Measurements from ENCODE around the gene MAD1L1. TPM values are rescaled to one million over a fixed set of nuclear protein-coding genes. Genes with fewer than 3 reads are reported as not detected.

The MAD1L1 gene
- total RNA-seq, 1 experiment from 2014 or later: 38.5 TPM

- BruUV-seq (replicated peaks): no TSS peak
- no peak for DNase-seq (ENCODE audit: low read depth, low spot score)
- Histone ChIP-seq H3K9ac (ENCODE audit: low read length) (no peak overlapping the region), H3K27me3 (ENCODE audit: insufficient read depth, low read length) (no peaks in the 10 kb centered on the region), H3K36me3 (ENCODE audit: control insufficient read depth in 1 of 2, insufficient read depth in 2 of 2, low read length in 2 of 2) (no peaks in the 10 kb centered on the region), H3K4me3 (replicated peaks in 1 of 2; ENCODE audit: low read depth in 1 of 2, low read length in 2 of 2) (no peak overlapping the region), H3K9me3 (ENCODE audit: control insufficient read depth in 1 of 2, insufficient read depth in 1 of 2, low read depth in 1 of 2, low read length in 2 of 2) (no peaks in the 10 kb centered on the region), H2AFZ (ENCODE audit: low read depth, low read length, poor library complexity, severe bottlenecking) (no peak overlapping the region), H4K20me1 (ENCODE audit: insufficient read depth) (no peaks in the 10 kb centered on the region), H3K4me1 (ENCODE audit: control insufficient read depth in 1 of 2, insufficient read depth in 2 of 2, low read length in 2 of 2) (no peaks in the 10 kb centered on the region), H3K9me2 (ENCODE audit: insufficient read depth) (no peaks in the 10 kb centered on the region), H3K79me2 (ENCODE audit: insufficient read depth, low read length) (no peaks in the 10 kb centered on the region), H3K4me2 (ENCODE audit: low read length) (no peak overlapping the region), H3K27ac (ENCODE audit: low read depth, low read length) (no peak overlapping the region)
- ChIA-PET POLR2A (no interaction called here), RAD21 (ENCODE audit: low non-redundant PET in 1 of 2, low total read pairs in 2 of 2, uncharacterized antibody in 2 of 2, unreplicated experiment in 2 of 2) (no interaction called here), CTCF (no interaction called here)
- intact Hi-C loops (cut with micrococcal nuclease): loop anchor here (10.0 kb wide), 1 partner anchor 54 kb away; no protein-coding TSS in a partner anchor
- no peak for ATAC-seq
- TF ChIP-seq RAD21 (IDR thresholded peaks at IDR 0.05; ENCODE audit: low read depth): no peak
Measured at GRCh38 chr7:2078899-2079298, 153.8 kb downstream of the MAD1L1 start.

GRCh38 chr7:2076649-2077064 lies 156.1 kb downstream of the MAD1L1 start:
- H3K79me2 ChIP-seq (ENCODE audit: insufficient read depth, low read length): no peaks in the 10 kb centered on the region
- DNase-seq (ENCODE audit: low read depth, low spot score) (no peak), ATAC-seq (no peak)
- TF ChIP-seq EZH2 (IDR thresholded peaks at IDR 0.05) (no peak), CBX3 (IDR thresholded peaks at IDR 0.05; ENCODE audit: low read depth) (no peak), EZH2phosphoT487 (IDR thresholded peaks at IDR 0.05; ENCODE audit: borderline replicate concordance) (no peak), CTCF (IDR thresholded peaks at IDR 0.05 in 2 of 3, conservative IDR thresholded peaks at IDR 0.05 in 1 of 3; ENCODE audit: borderline replicate concordance in 1 of 3, insufficient read depth in 1 of 3, low read depth in 2 of 3, low read length in 2 of 3) (no peak), POLR2AphosphoS5 (IDR thresholded peaks at IDR 0.05; ENCODE audit: low read depth, low read length) (no peak), FOSL1 (IDR thresholded peaks at IDR 0.05; ENCODE audit: low read depth) (no peak), CEBPB (IDR thresholded peaks at IDR 0.05; ENCODE audit: low read depth) (no peak), ZBTB33 (IDR thresholded peaks at IDR 0.05; ENCODE audit: extremely low read depth, insufficient replicate concordance, low read length) (no peak), ZFX (IDR thresholded peaks at IDR 0.05) (no peak), ZNF274 (IDR thresholded peaks at IDR 0.05; ENCODE audit: low read depth, low read length) (no peak), MAX (IDR thresholded peaks at IDR 0.05) (no peak), EGR1 (IDR thresholded peaks at IDR 0.05; ENCODE audit: low read depth) (no peak), YY1 (IDR thresholded peaks at IDR 0.05; ENCODE audit: extremely low read depth, insufficient replicate concordance, low read depth, low read length) (no peak), TCF7L2 (IDR thresholded peaks at IDR 0.05; ENCODE audit: borderline replicate concordance, extremely low read depth, insufficient read depth, insufficient read length) (no peak), SRF (IDR thresholded peaks at IDR 0.05; ENCODE audit: low read depth) (no peak), SIN3A (IDR thresholded peaks at IDR 0.05; ENCODE audit: low read depth) (no peak)
- no peak overlapping the region for H2AFZ ChIP-seq (ENCODE audit: low read depth, low read length, poor library complexity, severe bottlenecking)
- H3K9me3 ChIP-seq (ENCODE audit: control insufficient read depth in 1 of 2, insufficient read depth in 1 of 2, low read depth in 1 of 2, low read length in 2 of 2): no peaks in the 10 kb centered on the region
- H4K20me1 ChIP-seq (ENCODE audit: insufficient read depth): no peaks in the 10 kb centered on the region
- H3K27ac ChIP-seq (ENCODE audit: low read depth, low read length): no peak overlapping the region
- no peak overlapping the region for H3K4me3 ChIP-seq (replicated peaks in 1 of 2; ENCODE audit: low read depth in 1 of 2, low read length in 2 of 2)
- no peaks in the 10 kb centered on the region for H3K36me3 ChIP-seq (ENCODE audit: control insufficient read depth in 1 of 2, insufficient read depth in 2 of 2, low read length in 2 of 2)
- RAD21 ChIA-PET (ENCODE audit: low non-redundant PET in 1 of 2, low total read pairs in 2 of 2, uncharacterized antibody in 2 of 2, unreplicated experiment in 2 of 2): no interaction called here
- no peaks in the 10 kb centered on the region for H3K4me1 ChIP-seq (ENCODE audit: control insufficient read depth in 1 of 2, insufficient read depth in 2 of 2, low read length in 2 of 2)
- CTCF ChIA-PET: no interaction called here
- intact Hi-C loops (cut with micrococcal nuclease): loop anchor here (10.0 kb wide), 1 partner anchor 52 kb away; no protein-coding TSS in a partner anchor
- no peaks in the 10 kb centered on the region for H3K27me3 ChIP-seq (ENCODE audit: insufficient read depth, low read length)
- BruUV-seq (replicated peaks): no TSS peak
- POLR2A ChIA-PET: no interaction called here
- H3K4me2 ChIP-seq (ENCODE audit: low read length): no peak overlapping the region
- no peak overlapping the region for H3K9ac ChIP-seq (ENCODE audit: low read length)
- no peaks in the 10 kb centered on the region for H3K9me2 ChIP-seq (ENCODE audit: insufficient read depth)
